ENCODE results near the gene SMIM1.

DNA sequence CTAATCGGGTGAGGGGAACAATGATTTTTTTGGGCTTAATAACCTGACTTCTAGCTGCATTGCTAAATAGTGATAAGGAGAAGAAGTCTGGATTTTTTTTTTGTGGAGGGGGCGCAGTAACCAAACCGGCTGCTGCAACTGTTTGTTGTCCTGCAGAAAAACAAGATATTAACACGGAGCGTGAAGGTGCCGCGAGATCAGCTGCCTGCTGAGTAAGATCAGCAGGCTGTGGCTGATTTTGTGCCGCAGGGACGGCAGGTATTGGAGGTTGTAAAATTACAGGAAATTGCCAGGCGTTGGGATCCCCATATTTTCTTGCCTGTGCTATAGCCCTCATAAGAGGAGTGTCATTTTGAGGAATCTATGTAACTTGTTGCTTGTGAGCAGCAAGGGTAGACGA, 32.5 kb downstream of the SMIM1 start:
- TF ChIP-seq, protein P1, sequence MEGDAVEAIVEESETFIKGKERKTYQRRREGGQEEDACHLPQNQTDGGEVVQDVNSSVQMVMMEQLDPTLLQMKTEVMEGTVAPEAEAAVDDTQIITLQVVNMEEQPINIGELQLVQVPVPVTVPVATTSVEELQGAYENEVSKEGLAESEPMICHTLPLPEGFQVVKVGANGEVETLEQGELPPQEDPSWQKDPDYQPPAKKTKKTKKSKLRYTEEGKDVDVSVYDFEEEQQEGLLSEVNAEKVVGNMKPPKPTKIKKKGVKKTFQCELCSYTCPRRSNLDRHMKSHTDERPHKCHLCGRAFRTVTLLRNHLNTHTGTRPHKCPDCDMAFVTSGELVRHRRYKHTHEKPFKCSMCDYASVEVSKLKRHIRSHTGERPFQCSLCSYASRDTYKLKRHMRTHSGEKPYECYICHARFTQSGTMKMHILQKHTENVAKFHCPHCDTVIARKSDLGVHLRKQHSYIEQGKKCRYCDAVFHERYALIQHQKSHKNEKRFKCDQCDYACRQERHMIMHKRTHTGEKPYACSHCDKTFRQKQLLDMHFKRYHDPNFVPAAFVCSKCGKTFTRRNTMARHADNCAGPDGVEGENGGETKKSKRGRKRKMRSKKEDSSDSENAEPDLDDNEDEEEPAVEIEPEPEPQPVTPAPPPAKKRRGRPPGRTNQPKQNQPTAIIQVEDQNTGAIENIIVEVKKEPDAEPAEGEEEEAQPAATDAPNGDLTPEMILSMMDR (IDR thresholded peaks at IDR 0.05 in 2 of 3, conservative IDR thresholded peaks at IDR 0.05 in 1 of 3; ENCODE audit: insufficient read depth in 2 of 3, low read depth in 1 of 3, low read length in 3 of 3): no peak
- TF ChIP-seq ZKSCAN8 (CRISPR knock-in tag; IDR thresholded peaks at IDR 0.05): no peak
- no peak for TF ChIP-seq BCOR (IDR thresholded peaks at IDR 0.05)
- TF ChIP-seq POLR2AphosphoS5 (IDR thresholded peaks at IDR 0.05; ENCODE audit: control insufficient read depth, insufficient read depth, low read depth, low read length): no peak
- TF ChIP-seq U2AF1 (optimal IDR thresholded peaks at IDR 0.05; ENCODE audit: low read depth, low read length): no peak
- peak; percentile 13; the same call in 1 of the 2 replicates for TF ChIP-seq PHF8 (IDR thresholded peaks at IDR 0.05; ENCODE audit: borderline replicate concordance, low read length)
- TF ChIP-seq, protein P2, sequence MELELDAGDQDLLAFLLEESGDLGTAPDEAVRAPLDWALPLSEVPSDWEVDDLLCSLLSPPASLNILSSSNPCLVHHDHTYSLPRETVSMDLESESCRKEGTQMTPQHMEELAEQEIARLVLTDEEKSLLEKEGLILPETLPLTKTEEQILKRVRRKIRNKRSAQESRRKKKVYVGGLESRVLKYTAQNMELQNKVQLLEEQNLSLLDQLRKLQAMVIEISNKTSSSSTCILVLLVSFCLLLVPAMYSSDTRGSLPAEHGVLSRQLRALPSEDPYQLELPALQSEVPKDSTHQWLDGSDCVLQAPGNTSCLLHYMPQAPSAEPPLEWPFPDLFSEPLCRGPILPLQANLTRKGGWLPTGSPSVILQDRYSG (tag; conservative IDR thresholded peaks at IDR 0.05; ENCODE audit: low read depth): no peak
- no peak for TF ChIP-seq TAF1 (IDR thresholded peaks at IDR 0.05; ENCODE audit: control insufficient read depth, extremely low read depth, insufficient read depth, low read length, severe bottlenecking)
- no peak for TF ChIP-seq SMAD3 (CRISPR knock-in tag; conservative IDR thresholded peaks at IDR 0.05)
- TF ChIP-seq SNRNP70 (optimal IDR thresholded peaks at IDR 0.05; ENCODE audit: low read depth, low read length): no peak
